ENCODE results near the gene TIRAP. TPM values are rescaled to one million over a fixed set of nuclear protein-coding genes. Genes with fewer than 3 reads are reported as not detected.

The TIRAP gene
- total RNA-seq, 6 experiments from 2014 or later = 8.0 to 12.1 (median 9.7) TPM

DNA sequence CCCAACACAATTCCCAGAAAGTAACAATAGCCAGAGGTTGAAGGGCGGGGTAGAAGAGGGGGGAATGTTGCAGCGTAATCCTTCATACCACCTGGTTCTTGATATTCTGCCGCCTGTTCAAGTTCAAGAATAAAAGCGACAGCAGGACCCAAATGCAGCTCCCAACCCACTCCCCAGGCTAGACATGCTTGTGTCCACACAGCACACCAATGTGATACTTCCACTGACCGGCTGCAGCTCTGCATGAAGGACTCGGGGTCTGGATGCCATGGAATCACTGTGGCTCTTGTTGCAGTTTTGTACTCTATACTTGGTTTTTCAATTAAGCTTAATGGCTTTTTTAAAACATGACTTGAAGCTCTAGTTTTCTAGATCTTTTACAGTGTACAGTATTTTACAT is 20.7 kb upstream of the TIRAP start:
- H3K36me3 ChIP-seq = peaks cover 7 to 60% (median 31%) of the 10 kb centered on the region in 4 donors
- peaks cover 0 to 4% (median 0%) of the 10 kb centered on the region in 4 donors for H3K4me1 ChIP-seq
- DNase-seq = no peak
- no peaks in the 10 kb centered on the region for H3K27me3 ChIP-seq
- H3K9me3 ChIP-seq = no peaks in the 10 kb centered on the region
- intact Hi-C loops (cut with DNase I) = loop anchor here in 1 of 2 donors (10.0 kb wide), 1 partner anchor 47 kb away; the partner anchor contains the start of genes FAM118B and RPUSD4
- ATAC-seq = no peak
- TF ChIP-seq CTCF (IDR thresholded peaks at IDR 0.05) (no peak), POLR2A (IDR thresholded peaks at IDR 0.05) (no peak)
- WGBS (ENCODE audit: insufficient coverage, low coverage, low lambda C conversion rate, missing lambda C conversion rate) = 100% methylated on average over 3 of the region's 6 CpGs
- no peak overlapping the region for H3K4me3 ChIP-seq
- H3K27ac ChIP-seq = no peak overlapping the region

- intact Hi-C loops (cut with DNase I) = loop anchor here in 1 of 2 donors (10.0 kb wide), 1 partner anchor 49 kb away; the partner anchor contains the start of genes FAM118B and RPUSD4
- Histone ChIP-seq H3K27ac (no peak overlapping the region), H3K4me1 (peaks cover 0 to 7% (median 0%) of the 10 kb centered on the region in 4 donors), H3K9me3 (no peaks in the 10 kb centered on the region), H3K36me3 (peaks cover 7 to 60% (median 31%) of the 10 kb centered on the region in 4 donors), H3K27me3 (no peaks in the 10 kb centered on the region), H3K4me3 (no peak overlapping the region)
- WGBS (ENCODE audit: insufficient coverage, low coverage, low lambda C conversion rate, missing lambda C conversion rate) = 60% methylated on average over 2 of the region's 6 CpGs
- DNase-seq = no peak
- no peak for TF ChIP-seq CTCF (IDR thresholded peaks at IDR 0.05)
- no peak for TF ChIP-seq POLR2A (IDR thresholded peaks at IDR 0.05)
- no peak for ATAC-seq
Observed at GRCh38 chr11:126263489-126263888, 19.4 kb upstream of the TIRAP start.

- intact Hi-C loops (cut with DNase I) = loop anchor here in 1 of 2 donors (10.0 kb wide), 1 partner anchor 51 kb away; the partner anchor contains the start of genes FAM118B and RPUSD4
- TF ChIP-seq CTCF (IDR thresholded peaks at IDR 0.05) (no peak), POLR2A (IDR thresholded peaks at IDR 0.05) (no peak)
- 92% methylated on average over 2 of the region's 8 CpGs for WGBS (ENCODE audit: insufficient coverage, low coverage, low lambda C conversion rate, missing lambda C conversion rate)
- H3K27ac ChIP-seq = no peak overlapping the region
- H3K27me3 ChIP-seq = no peaks in the 10 kb centered on the region
- DNase-seq (no peak), ATAC-seq (no peak)
- no peaks in the 10 kb centered on the region for H3K9me3 ChIP-seq
- H3K36me3 ChIP-seq = peaks cover 7 to 60% (median 31%) of the 10 kb centered on the region in 4 donors
- H3K4me3 ChIP-seq = no peak overlapping the region
- H3K4me1 ChIP-seq = peaks cover 0 to 15% (median 4%) of the 10 kb centered on the region in 4 donors
Observed at GRCh38 chr11:126265811-126266210, 17.1 kb upstream of the TIRAP start.

DNA sequence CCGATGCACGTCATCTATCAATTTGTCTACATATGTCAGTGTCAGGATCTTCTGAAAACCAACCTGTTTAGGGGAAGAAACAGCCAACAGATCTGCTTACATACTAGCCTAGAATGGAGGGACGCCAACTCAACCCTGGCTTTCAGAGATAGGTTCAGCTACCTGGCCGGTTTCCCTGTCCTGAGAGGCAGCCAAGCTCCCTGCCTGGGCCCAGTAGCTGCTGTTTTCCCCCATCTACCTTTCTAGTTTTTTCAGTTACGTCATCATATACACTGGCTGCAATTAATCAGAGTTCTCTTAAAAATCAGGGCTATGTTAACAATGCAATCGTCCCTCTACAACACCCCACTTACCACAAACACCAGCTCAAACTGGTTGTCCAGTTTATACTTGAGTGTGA is 15.2 kb upstream of the TIRAP start:
- peaks cover 7 to 46% (median 26%) of the 10 kb centered on the region in 4 donors for H3K36me3 ChIP-seq
- H3K27ac ChIP-seq = peak overlapping the region; percentile 81 to 97 (median 86)
- H3K4me1 ChIP-seq = peaks cover 0 to 15% (median 4%) of the 10 kb centered on the region in 4 donors
- ATAC-seq (peak; percentile 55 to 66 (median 59)), DNase-seq (peak; percentile 82 to 96 (median 90))
- WGBS (ENCODE audit: insufficient coverage, low coverage, low lambda C conversion rate, missing lambda C conversion rate) = 21% methylated on average over 6 of the region's 6 CpGs
- peak overlapping the region; percentile 82 to 91 (median 88) for H3K4me3 ChIP-seq
- H3K9me3 ChIP-seq = no peaks in the 10 kb centered on the region
- TF ChIP-seq CTCF (IDR thresholded peaks at IDR 0.05) (no peak), POLR2A (IDR thresholded peaks at IDR 0.05) (no peak)
- intact Hi-C loops (cut with DNase I) = loop anchor here in 1 of 2 donors (10.0 kb wide), 1 partner anchor 53 kb away; the partner anchor contains the start of genes FAM118B and RPUSD4
- no peaks in the 10 kb centered on the region for H3K27me3 ChIP-seq

All from right lobe of liver (tissue), 6 donors.